LNCaP clone FGC (cell line): ENCODE results near the gene CSPG4.

Source experiments
- DNase-seq: peaks from one replicate; pipeline ENCODE4 v3.0.0-alpha.2; 2011; ENCODE audit warnings: low read depth
- H3K4me3 ChIP-seq: 2 replicates; pipeline ENCODE4 v1.5.1; 2011; ENCODE audit warnings: mild to moderate bottlenecking, low read depth, low read length, control low read depth
- CTCF ChIP-seq: IDR thresholded peaks from 2 replicates; pipeline ENCODE4 v1.5.1; 2012; ENCODE audit warnings: mild to moderate bottlenecking; ENCODE audit not compliant: control insufficient read depth, insufficient read depth; ENCODE audit errors: extremely low read depth

CSPG4 gene

GRCh38 chr15:75675579-75676404 lies 36.9 kb downstream of the CSPG4 start:
- no peak for DNase-seq
- TF ChIP-seq CTCF: no peak
- H3K4me3 ChIP-seq: no peak overlapping the region

- DNase-seq: no peak
- H3K4me3 ChIP-seq: no peak overlapping the region
- TF ChIP-seq CTCF: no peak
Observed at GRCh38 chr15:75674366-75674765, 38.3 kb downstream of the CSPG4 start.

- no peak overlapping the region for H3K4me3 ChIP-seq
- TF ChIP-seq CTCF: no peak
- DNase-seq: no peak
Observed at GRCh38 chr15:75673426-75674235, 39.0 kb downstream of the CSPG4 start.

- no peak for TF ChIP-seq CTCF
- DNase-seq: no peak
- no peak overlapping the region for H3K4me3 ChIP-seq
Observed at GRCh38 chr15:75672646-75673425, 39.8 kb downstream of the CSPG4 start.

- DNase-seq: no peak
- no peak overlapping the region for H3K4me3 ChIP-seq
- TF ChIP-seq CTCF: no peak
Observed at GRCh38 chr15:75671730-75672602, 40.7 kb downstream of the CSPG4 start.

- no peak overlapping the region for H3K4me3 ChIP-seq
- no peak for DNase-seq
- no peak for TF ChIP-seq CTCF
Observed at GRCh38 chr15:75669879-75670212, 42.8 kb downstream of the CSPG4 start.
